HEK293T (cell line): Measurements from ENCODE around the gene HTD2.

ENCODE experiments used
- CTCF ChIA-PET: fragments of 350-600 bp; formaldehyde crosslinking; extraction: SDS; loops from one replicate; lab custom pipeline; 2021; ENCODE audit warnings: antibody characterized with exemption, inconsistent platforms; lab: Yijun Ruan, JAX
- POLR2A ChIA-PET: fragments of 350-600 bp; formaldehyde crosslinking; extraction: SDS; loops from one replicate; lab custom pipeline; 2020; ENCODE audit warnings: antibody characterized with exemption, inconsistent platforms; lab: Yijun Ruan, JAX
- DNase-seq: peaks from one replicate; pipeline ENCODE4 v3.0.0; 2012; ENCODE audit warnings: mixed read lengths; ENCODE audit errors: extremely low spot score
- ARNT ChIP-seq: fragments of 450-650 bp; IDR thresholded peaks from 2 replicates; pipeline ENCODE4 v1.6.1; 2017; ENCODE audit warnings: mild to moderate bottlenecking
- BHLHE40 ChIP-seq: fragments of 450-650 bp; IDR thresholded peaks from 2 replicates; pipeline ENCODE4 v1.6.1; 2016; ENCODE audit warnings: mild to moderate bottlenecking, moderate library complexity, borderline replicate concordance
- CTBP1 ChIP-seq: fragments of 450-650 bp; IDR thresholded peaks from 2 replicates; pipeline ENCODE4 v1.6.1; 2016; ENCODE audit warnings: borderline replicate concordance
- ELF4 ChIP-seq: fragments of 450-650 bp; IDR thresholded peaks from 2 replicates; pipeline ENCODE4 v1.6.1; 2017; ENCODE audit warnings: antibody characterized with exemption
- FOXA1 ChIP-seq: fragments of 450-650 bp; IDR thresholded peaks from 2 replicates; pipeline ENCODE4 v1.6.1; 2016; ENCODE audit warnings: mild to moderate bottlenecking
- FOXK2 ChIP-seq: fragments of 450-650 bp; IDR thresholded peaks from 2 replicates; pipeline ENCODE4 v1.6.1; 2016; ENCODE audit warnings: mild to moderate bottlenecking
- FOXM1 ChIP-seq: fragments of 450-650 bp; IDR thresholded peaks from 2 replicates; pipeline ENCODE4 v1.6.1; 2017; ENCODE audit warnings: mild to moderate bottlenecking, borderline replicate concordance
- HDGF ChIP-seq: fragments of 450-650 bp; IDR thresholded peaks from 2 replicates; pipeline ENCODE4 v1.6.1; 2017; ENCODE audit warnings: antibody characterized with exemption, borderline replicate concordance
- L3MBTL2 ChIP-seq: fragments of 450-650 bp; conservative IDR thresholded peaks from 2 replicates; pipeline ENCODE4 v1.6.1; 2016; ENCODE audit warnings: mild to moderate bottlenecking
- LEF1 ChIP-seq: fragments of 450-650 bp; IDR thresholded peaks from 2 replicates; pipeline ENCODE4 v1.6.1; 2017; ENCODE audit warnings: mild to moderate bottlenecking, borderline replicate concordance
- NFRKB ChIP-seq: fragments of 450-650 bp; IDR thresholded peaks from 2 replicates; pipeline ENCODE4 v1.6.1; 2016; ENCODE audit warnings: mild to moderate bottlenecking, moderate library complexity
- PKNOX1 ChIP-seq: fragments of 450-650 bp; IDR thresholded peaks from 2 replicates; pipeline ENCODE4 v1.6.1; 2016
- SP1 ChIP-seq: fragments of 450-650 bp; IDR thresholded peaks from 2 replicates; pipeline ENCODE4 v1.6.1; 2017
- SUZ12 ChIP-seq: fragments of 450-650 bp; IDR thresholded peaks from 2 replicates; pipeline ENCODE4 v1.6.1; 2016; ENCODE audit warnings: mild to moderate bottlenecking
- TARDBP ChIP-seq: fragments of 450-650 bp; IDR thresholded peaks from 2 replicates; pipeline ENCODE4 v1.6.1; 2016
- ZNF384 ChIP-seq: fragments of 450-650 bp; IDR thresholded peaks from 2 replicates; pipeline ENCODE4 v1.6.1; 2016

The HTD2 gene

GRCh38 chr3:58329922-58330413 is 23.6 kb downstream of the HTD2 start:
- TF ChIP-seq FOXA1 (no peak), BHLHE40 (no peak), LEF1 (no peak), CTBP1 (no peak), PKNOX1 (no peak), NFRKB (no peak), ZNF384 (no peak), SUZ12 (no peak), FOXM1 (no peak), SP1 (no peak), FOXK2 (no peak), HDGF (no peak), ARNT (no peak), L3MBTL2 (no peak), ELF4 (no peak), TARDBP (no peak)
- no peak for DNase-seq
- ChIA-PET POLR2A (no interaction called here), CTCF (no interaction called here)

GRCh38 chr3:58331593-58332152 is 25.4 kb downstream of the HTD2 start:
- ChIA-PET CTCF (no interaction called here), POLR2A (interaction anchor here (1.3 kb wide), 2 partner anchors 25 to 160 kb away, joined by 3 to 4 read pairs; partner anchors contain the start of genes HTD2 and KCTD6)
- TF ChIP-seq PKNOX1 (no peak), L3MBTL2 (no peak), FOXK2 (no peak), TARDBP (no peak), FOXM1 (no peak), ARNT (no peak), BHLHE40 (no peak), HDGF (no peak), CTBP1 (no peak), SUZ12 (no peak), FOXA1 (no peak), LEF1 (no peak), ZNF384 (no peak), SP1 (no peak), ELF4 (no peak), NFRKB (no peak)
- DNase-seq = no peak

DNA sequence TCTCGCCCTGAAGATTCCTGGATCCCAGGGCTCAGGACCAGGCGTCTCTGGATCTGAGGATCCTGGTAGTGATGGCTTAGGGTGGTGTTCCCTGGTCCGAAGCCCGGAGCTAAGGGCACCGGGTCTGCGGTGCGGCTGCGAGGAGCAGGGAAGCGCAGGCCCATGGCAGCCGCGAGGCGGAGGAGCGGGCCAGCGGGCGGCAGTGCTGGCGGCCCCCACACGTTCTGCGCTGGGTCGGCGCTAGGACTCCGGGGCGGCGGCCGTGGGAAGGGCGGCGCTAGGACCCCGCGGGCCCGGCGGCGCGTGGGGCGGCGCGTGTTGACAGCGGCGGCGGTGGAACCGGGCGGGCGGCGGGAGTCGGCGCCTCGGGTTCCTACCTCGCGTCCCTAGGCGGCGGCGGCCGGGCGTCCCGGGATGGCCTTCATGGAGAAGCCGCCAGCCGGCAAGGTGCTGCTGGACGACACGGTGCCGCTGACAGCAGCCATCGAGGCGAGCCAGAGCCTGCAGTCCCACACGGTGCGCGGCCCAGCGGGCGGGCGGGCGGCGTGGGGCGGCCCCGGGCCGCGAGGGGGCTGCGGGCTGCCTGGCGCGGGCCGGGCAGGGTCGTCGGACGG is 26.4 kb downstream of the HTD2 start, which contains the start of gene PXK:
TSS of gene PXK (plus strand) at position 318 of the 614 bp plus-strand sequence. CDS start at position 415, 97 bp downstream.
- POLR2A ChIA-PET = interaction anchor here (1.3 kb wide), 2 partner anchors 26 to 159 kb away, joined by 3 to 4 read pairs; partner anchors contain the start of genes HTD2 and KCTD6
- peak; percentile 81 for DNase-seq
- CTCF ChIA-PET = no interaction called here
- TF ChIP-seq FOXA1 (no peak), PKNOX1 (no peak), ELF4 (no peak), TARDBP (no peak), HDGF (no peak), ZNF384 (no peak), NFRKB (no peak), SP1 (no peak), LEF1 (peak; percentile 87; the same call in 1 of the 2 replicates), CTBP1 (no peak), SUZ12 (no peak), L3MBTL2 (no peak), BHLHE40 (no peak), FOXK2 (no peak), ARNT (peak; percentile 81), FOXM1 (peak; percentile 99)

DNA sequence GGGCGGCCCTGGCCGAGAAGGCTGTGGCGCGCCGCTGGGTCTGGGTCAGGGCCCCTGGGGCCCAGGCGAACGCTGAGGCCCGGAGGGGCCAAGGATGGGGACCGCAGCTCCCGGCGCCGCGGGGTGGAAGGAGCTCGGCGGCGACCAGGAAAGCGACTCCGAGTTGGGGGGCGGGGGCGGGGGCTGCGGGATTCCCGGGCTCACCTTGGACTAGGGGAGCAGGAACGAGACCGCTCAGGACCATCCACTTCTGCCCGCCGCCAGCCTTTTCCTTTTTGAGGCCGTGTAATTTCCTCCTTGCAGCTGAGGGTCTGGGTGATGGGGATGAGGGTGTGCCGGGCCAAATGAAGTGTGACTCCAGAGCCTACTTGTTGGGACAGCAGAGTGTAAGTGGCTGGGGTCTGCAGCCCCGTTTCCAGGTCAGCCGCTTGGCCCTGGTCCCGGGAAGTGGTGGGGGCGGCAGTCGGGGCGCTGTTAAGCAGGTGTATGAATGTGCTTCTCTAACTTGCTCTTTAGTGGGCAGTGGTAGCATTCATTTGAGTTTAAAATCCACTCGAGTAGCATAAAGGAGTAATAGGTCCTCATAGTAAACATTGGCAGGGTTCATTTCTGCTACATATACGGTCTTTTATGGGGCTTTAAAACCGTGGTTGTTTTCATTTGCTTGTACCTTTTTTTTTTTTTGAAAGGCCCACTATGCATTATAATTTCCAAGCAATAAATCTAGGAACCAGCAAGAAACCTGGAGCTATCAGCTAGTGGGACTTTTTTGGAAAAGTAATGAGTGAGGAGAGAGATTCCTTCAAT is 27.1 kb downstream of the HTD2 start:
- ChIA-PET POLR2A (interaction anchor here (1.0 to 1.5 kb wide), 2 partner anchors 8 to 156 kb away, joined by 3 to 4 read pairs; no protein-coding TSS in a partner anchor), CTCF (interaction anchor here (1.0 kb wide), 2 partner anchors 34 to 160 kb away, joined by 3 read pairs; no protein-coding TSS in a partner anchor)
- TF ChIP-seq CTBP1 (0 out of 2 replicates have a peak, but pooled peaks have one; percentile 10), SUZ12 (no peak), ZNF384 (peak; percentile 82)
- peak; percentile 36 for DNase-seq

- DNase-seq = no peak
- ChIA-PET CTCF (interaction anchor here (1.0 kb wide), 2 partner anchors 34 to 159 kb away, joined by 3 read pairs; no protein-coding TSS in a partner anchor), POLR2A (interaction anchor here (1.0 to 1.5 kb wide), 2 partner anchors 9 to 156 kb away, joined by 3 to 4 read pairs; no protein-coding TSS in a partner anchor)
- TF ChIP-seq HDGF = no peak
- no peak for TF ChIP-seq PKNOX1
- TF ChIP-seq CTBP1 = no peak
- no peak for TF ChIP-seq FOXK2
- no peak for TF ChIP-seq TARDBP
- TF ChIP-seq LEF1 = no peak
Measured at GRCh38 chr3:58334013-58334321, 27.6 kb downstream of the HTD2 start.
